ENCODE data around the gene PRKAB1.

GRCh38 chr12:119642986-119643385, 24.9 kb upstream of the PRKAB1 start:
- TF ChIP-seq CTCF (IDR thresholded peaks at IDR 0.05) (peak in 4 of 12 donors; percentile 10 to 17 (median 12)), POLR2A (IDR thresholded peaks at IDR 0.05) (no peak)

Data from heart left ventricle (tissue), 13 donors.